ENCODE measurements around the gene EFCAB10. TPM values are rescaled to one million over a fixed set of nuclear protein-coding genes. Genes with fewer than 3 reads are reported as not detected.
"Not testable (repeated sequence)": the region's sequence is repeated elsewhere in the genome, so short reads cannot be mapped to it uniquely, and the experiment has no call there.

Gene EFCAB10
- polyA plus RNA-seq, 2 of the 4 experiments (the other 2 are of a cell fraction): 2.9 to 4.2 TPM

GRCh38 chr7:105521027-105521716, 60.1 kb downstream of the EFCAB10 start:
- TF ChIP-seq SREBF2 (IDR thresholded peaks at IDR 0.05): no peak
- TF ChIP-seq MYC (IDR thresholded peaks at IDR 0.05; ENCODE audit: borderline replicate concordance, low read length): peak; percentile 64
- peak; percentile 51; the same call in 1 of the 2 replicates for TF ChIP-seq USF2 (IDR thresholded peaks at IDR 0.05)
- TF ChIP-seq ZFP36 (IDR thresholded peaks at IDR 0.05; ENCODE audit: borderline replicate concordance, partially characterized antibody): no peak
- TF ChIP-seq NFE2L2 (conservative IDR thresholded peaks at IDR 0.05; ENCODE audit: low read length): no peak
- TF ChIP-seq RFX5 (IDR thresholded peaks at IDR 0.05): no peak
- TF ChIP-seq E2F6 (IDR thresholded peaks at IDR 0.05; ENCODE audit: borderline replicate concordance, low read depth): peak; percentile 70; the same call in 1 of the 2 replicates
- peak; percentile 87 for TF ChIP-seq MAX (IDR thresholded peaks at IDR 0.05)
- TF ChIP-seq NR3C1 (IDR thresholded peaks at IDR 0.05): no peak
- no peak for TF ChIP-seq RCOR1 (IDR thresholded peaks at IDR 0.05; ENCODE audit: low read depth, low read length)
- no peak for TF ChIP-seq ESRRA (IDR thresholded peaks at IDR 0.05; ENCODE audit: borderline replicate concordance, low read length)
- DNase-seq (ENCODE audit: low read depth in 1 of 2, low spot score in 1 of 2): peak; percentile 52 to 58
- ATAC-seq: peak; percentile 66 to 71
- Histone ChIP-seq H3K4me3 (peak overlapping the region; percentile 89), H3K4me1 (peaks cover 16% of the 10 kb centered on the region; the same call in 2 of the 3 replicates), H3K9me3 (no peaks in the 10 kb centered on the region), H3K27ac (peak overlapping the region; percentile 91 to 92), H3K4me2 (peak overlapping the region; percentile 91)
- ChIA-PET CTCF (interaction anchor here (6.2 kb wide), 1 partner anchor 9 kb away, joined by 39 read pairs; the partner anchor contains the start of gene RINT1), POLR2A (interaction anchor here (1.6 kb wide), 1 partner anchor 10 kb away, joined by 5 read pairs; no protein-coding TSS in a partner anchor)
- WGBS (ENCODE audit: missing lambda C conversion rate): 8% methylated on average over 14 of the region's 25 CpGs
- FAIRE-seq: no peak

GRCh38 chr7:105520620-105521019, 60.7 kb downstream of the EFCAB10 start:
- Histone ChIP-seq H3K4me3 (peak overlapping the region; percentile 89), H3K4me2 (peak overlapping the region; percentile 91), H3K4me1 (peaks cover 16% of the 10 kb centered on the region; the same call in 2 of the 3 replicates), H3K27ac (peak overlapping the region; percentile 91 to 92; a peak in 4 of 6 replicates)
- ChIA-PET CTCF (interaction anchor here (6.2 kb wide), 1 partner anchor 9 kb away, joined by 39 read pairs; the partner anchor contains the start of gene RINT1), POLR2A (interaction anchor here (1.6 kb wide), 1 partner anchor 11 kb away, joined by 5 read pairs; no protein-coding TSS in a partner anchor)
- H3K9me3 ChIP-seq; DNase-seq (ENCODE audit: low read depth in 1 of 2, low spot score in 1 of 2); ATAC-seq; FAIRE-seq: not testable (repeated sequence)
- WGBS (ENCODE audit: missing lambda C conversion rate): 87% methylated on average over 7 of the region's 7 CpGs

GRCh38 chr7:105519353-105519752, 61.9 kb downstream of the EFCAB10 start:
- POLR2A ChIA-PET: interaction anchor here (0.6 kb wide), 1 partner anchor 15 kb away, joined by 3 read pairs; no protein-coding TSS in a partner anchor
- no peaks in the 10 kb centered on the region for H3K9me3 ChIP-seq
- peaks cover 19% of the 10 kb centered on the region; the same call in 2 of the 3 replicates for H3K4me1 ChIP-seq
- FAIRE-seq (no peak), DNase-seq (ENCODE audit: low read depth in 1 of 2, low spot score in 1 of 2) (no peak), ATAC-seq (no peak)
- H3K27ac ChIP-seq: no peak overlapping the region
- WGBS (ENCODE audit: missing lambda C conversion rate): 70% methylated on average over 6 of the region's 6 CpGs
- H3K4me2 ChIP-seq: no peak overlapping the region; the same call in 2 of the 3 replicates
- no peak overlapping the region for H3K4me3 ChIP-seq
- TF ChIP-seq EHF (CRISPR knock-in tag; IDR thresholded peaks at IDR 0.05): no peak
- TF ChIP-seq HES2 (IDR thresholded peaks at IDR 0.05): no peak
- TF ChIP-seq JUN (IDR thresholded peaks at IDR 0.05): no peak
- no peak for TF ChIP-seq HOXA7 (CRISPR knock-in tag; IDR thresholded peaks at IDR 0.05)
- no peak for TF ChIP-seq EP300 (IDR thresholded peaks at IDR 0.05)
- TF ChIP-seq CHD2 (IDR thresholded peaks at IDR 0.05; ENCODE audit: low read length, partially characterized antibody): no peak
- TF ChIP-seq EHMT2 (IDR thresholded peaks at IDR 0.05; ENCODE audit: low read depth): no peak
- TF ChIP-seq CBX2 (IDR thresholded peaks at IDR 0.05; ENCODE audit: borderline replicate concordance, low read depth): no peak
- no peak for TF ChIP-seq MAX (IDR thresholded peaks at IDR 0.05)
- no peak for TF ChIP-seq SMC3 (IDR thresholded peaks at IDR 0.05)
- CTCF ChIA-PET: interaction anchor here (0.8 to 6.2 kb wide), 2 partner anchors 11 to 13 kb away, joined by 3 to 39 read pairs; partner anchors contain the start of gene RINT1

Measured in A549 (cell line).